Activated naive CD4-positive, alpha-beta T cell treated with Interleukin-2 at 50 U/mL for 16 hours (primary cell): ENCODE results near the gene FAM83G.
"Not testable (repeated sequence)": the region's sequence is repeated elsewhere in the genome, so short reads cannot be mapped to it uniquely, and the experiment has no call there.

Experiments used
- DNase-seq: peaks from one replicate; pipeline ENCODE4 v3.0.0-alpha.2; 2020

Gene FAM83G

GRCh38 chr17:19022128-19022527 is 17.6 kb upstream of the FAM83G start:
- DNase-seq: no peak

GRCh38 chr17:19021622-19022083 is 17.1 kb upstream of the FAM83G start:
- DNase-seq: peak; percentile 46

- DNase-seq: not testable (repeated sequence)
Observed at GRCh38 chr17:19021011-19021621, 16.6 kb upstream of the FAM83G start.

GRCh38 chr17:19020016-19020415 is 15.5 kb upstream of the FAM83G start:
- no peak for DNase-seq

- DNase-seq: no peak
Observed at GRCh38 chr17:19019041-19019941, 14.7 kb upstream of the FAM83G start.

GRCh38 chr17:19018600-19018950 is 14.0 kb upstream of the FAM83G start:
- no peak for DNase-seq

- DNase-seq: no peak
Observed at GRCh38 chr17:19017804-19018599, 13.4 kb upstream of the FAM83G start.

- no peak for DNase-seq
Observed at GRCh38 chr17:19017401-19017800, 12.8 kb upstream of the FAM83G start.

GRCh38 chr17:19016881-19017280 is 12.3 kb upstream of the FAM83G start:
- DNase-seq: no peak

GRCh38 chr17:19016297-19016696 is 11.7 kb upstream of the FAM83G start:
- no peak for DNase-seq

- DNase-seq: no peak
Observed at GRCh38 chr17:19015428-19015827, 10.9 kb upstream of the FAM83G start.

GRCh38 chr17:19014628-19015215 is 10.2 kb upstream of the FAM83G start:
- no peak for DNase-seq

- DNase-seq: no peak
Observed at GRCh38 chr17:19013806-19014627, 9.5 kb upstream of the FAM83G start.

GRCh38 chr17:19013226-19013625 is 8.7 kb upstream of the FAM83G start:
- no peak for DNase-seq

GRCh38 chr17:19012171-19013080 is 7.9 kb upstream of the FAM83G start:
- no peak for DNase-seq

- no peak for DNase-seq
Observed at GRCh38 chr17:19011581-19011980, 7.0 kb upstream of the FAM83G start.

GRCh38 chr17:19010729-19011505 is 6.4 kb upstream of the FAM83G start:
- DNase-seq: no peak

GRCh38 chr17:19009970-19010369 is 5.4 kb upstream of the FAM83G start:
- no peak for DNase-seq

GRCh38 chr17:19006698-19007097 is 2.1 kb upstream of the FAM83G start:
- no peak for DNase-seq

- DNase-seq: no peak
Observed at GRCh38 chr17:19005789-19006430, 1.3 kb upstream of the FAM83G start.
